BE2C (cell line): ENCODE data around the gene MXRA7.

Experiments
- DNase-seq: peaks from one replicate; pipeline ENCODE4 v3.0.0-alpha.2; 2020
- H3K27me3 ChIP-seq: fragments of 250-450 bp; sonication (Bioruptor Pico); 2 replicates; pipeline ENCODE4 v1.5.1; 2020; ENCODE audit warnings: mild to moderate bottlenecking
- H3K36me3 ChIP-seq: fragments of 250-450 bp; sonication (Bioruptor Pico); 2 replicates; pipeline ENCODE4 v1.5.1; 2020; ENCODE audit warnings: mild to moderate bottlenecking
- H3K4me1 ChIP-seq: fragments of 250-450 bp; sonication (Bioruptor Pico); 2 replicates; pipeline ENCODE4 v1.5.1; 2020
- H3K4me3 ChIP-seq: 2 replicates; pipeline ENCODE4 v1.5.1; 2011; ENCODE audit warnings: low read depth, low read length
- H3K9me3 ChIP-seq: fragments of 250-450 bp; sonication (Bioruptor Pico); 2 replicates; pipeline ENCODE4 v1.5.1; 2020
- TF ChIP-seq, protein P1 (sequence below): IDR thresholded peaks from 2 replicates; pipeline ENCODE4 v1.5.1; 2012; ENCODE audit warnings: mild to moderate bottlenecking, low read depth, low read length

MXRA7 gene

DNA sequence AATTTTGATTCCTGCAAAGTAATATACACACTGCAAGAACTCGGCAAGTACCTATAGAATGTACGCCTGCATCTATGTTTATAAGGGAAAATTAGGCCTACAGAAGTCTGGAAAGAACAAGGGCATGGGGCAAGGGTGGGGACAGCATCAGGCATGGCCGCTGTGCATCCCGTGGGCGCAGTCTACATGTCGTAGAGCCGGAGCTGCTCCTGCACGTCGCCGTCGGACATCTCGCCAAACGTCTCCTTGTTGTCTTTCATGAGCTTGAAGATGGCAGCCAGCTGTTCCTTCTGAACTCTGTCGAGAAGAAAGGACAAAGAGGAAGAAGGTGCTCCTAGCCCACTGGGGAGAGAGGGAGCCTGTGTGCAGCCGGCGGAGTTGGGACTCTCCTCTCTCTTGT, 33.4 kb downstream of the MXRA7 start:
- Histone ChIP-seq H3K27me3 (no peaks in the 10 kb centered on the region), H3K36me3 (peaks cover 21% of the 10 kb centered on the region), H3K9me3 (no peaks in the 10 kb centered on the region), H3K4me3 (no peak overlapping the region), H3K4me1 (peaks cover 18% of the 10 kb centered on the region)
- DNase-seq, result no peak
- TF ChIP-seq, protein P1, sequence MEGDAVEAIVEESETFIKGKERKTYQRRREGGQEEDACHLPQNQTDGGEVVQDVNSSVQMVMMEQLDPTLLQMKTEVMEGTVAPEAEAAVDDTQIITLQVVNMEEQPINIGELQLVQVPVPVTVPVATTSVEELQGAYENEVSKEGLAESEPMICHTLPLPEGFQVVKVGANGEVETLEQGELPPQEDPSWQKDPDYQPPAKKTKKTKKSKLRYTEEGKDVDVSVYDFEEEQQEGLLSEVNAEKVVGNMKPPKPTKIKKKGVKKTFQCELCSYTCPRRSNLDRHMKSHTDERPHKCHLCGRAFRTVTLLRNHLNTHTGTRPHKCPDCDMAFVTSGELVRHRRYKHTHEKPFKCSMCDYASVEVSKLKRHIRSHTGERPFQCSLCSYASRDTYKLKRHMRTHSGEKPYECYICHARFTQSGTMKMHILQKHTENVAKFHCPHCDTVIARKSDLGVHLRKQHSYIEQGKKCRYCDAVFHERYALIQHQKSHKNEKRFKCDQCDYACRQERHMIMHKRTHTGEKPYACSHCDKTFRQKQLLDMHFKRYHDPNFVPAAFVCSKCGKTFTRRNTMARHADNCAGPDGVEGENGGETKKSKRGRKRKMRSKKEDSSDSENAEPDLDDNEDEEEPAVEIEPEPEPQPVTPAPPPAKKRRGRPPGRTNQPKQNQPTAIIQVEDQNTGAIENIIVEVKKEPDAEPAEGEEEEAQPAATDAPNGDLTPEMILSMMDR, result no peak

DNA sequence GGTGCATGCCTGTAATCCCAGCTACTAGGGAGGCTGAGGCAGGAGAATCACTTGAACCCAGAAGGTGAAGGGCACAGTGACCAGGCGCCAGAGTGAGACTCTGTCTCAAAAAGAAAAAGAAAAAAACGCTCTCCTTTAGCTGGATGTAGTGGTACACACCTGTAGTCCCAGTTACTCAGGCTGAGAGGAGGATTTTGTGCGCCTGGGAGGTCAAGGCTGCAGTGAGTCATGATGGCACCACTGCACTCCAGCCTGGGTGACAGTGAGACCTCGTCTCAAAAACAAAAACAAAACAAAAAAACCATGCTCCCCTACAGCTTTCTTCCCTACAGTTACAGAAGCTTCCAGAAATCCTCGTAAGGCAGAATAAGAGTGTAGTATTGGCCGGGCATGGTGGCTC, 34.1 kb downstream of the MXRA7 start:
- H3K9me3 ChIP-seq, result no peaks in the 10 kb centered on the region
- no peak overlapping the region for H3K4me3 ChIP-seq
- TF ChIP-seq, protein P1, result no peak
- no peak for DNase-seq
- peaks cover 10% of the 10 kb centered on the region for H3K4me1 ChIP-seq
- no peaks in the 10 kb centered on the region for H3K27me3 ChIP-seq
- peaks cover 21% of the 10 kb centered on the region for H3K36me3 ChIP-seq

DNA sequence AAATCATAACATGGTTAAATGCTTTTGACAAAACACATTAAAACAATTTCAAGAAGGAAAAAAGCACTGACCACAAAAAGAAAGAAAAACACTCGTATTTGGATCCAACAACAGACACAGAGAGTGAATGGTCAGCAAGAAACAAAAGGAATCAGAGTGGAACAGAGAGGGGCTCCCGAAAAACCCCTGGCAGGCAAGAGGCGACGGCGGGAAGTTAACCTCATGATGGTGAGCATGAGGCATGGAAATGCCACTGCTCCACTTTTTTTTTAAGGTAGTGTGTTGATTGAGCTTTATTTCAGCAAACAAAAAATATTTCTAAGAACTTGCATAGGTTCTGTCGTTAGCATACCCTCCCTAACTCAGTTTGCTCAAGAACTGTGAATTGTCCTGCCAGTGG, 35.1 kb downstream of the MXRA7 start:
- Histone ChIP-seq H3K9me3 (no peaks in the 10 kb centered on the region), H3K36me3 (peaks cover 17% of the 10 kb centered on the region), H3K4me1 (peaks cover 4% of the 10 kb centered on the region), H3K4me3 (no peak overlapping the region), H3K27me3 (no peaks in the 10 kb centered on the region)
- TF ChIP-seq, protein P1, result no peak
- DNase-seq, result no peak

DNA sequence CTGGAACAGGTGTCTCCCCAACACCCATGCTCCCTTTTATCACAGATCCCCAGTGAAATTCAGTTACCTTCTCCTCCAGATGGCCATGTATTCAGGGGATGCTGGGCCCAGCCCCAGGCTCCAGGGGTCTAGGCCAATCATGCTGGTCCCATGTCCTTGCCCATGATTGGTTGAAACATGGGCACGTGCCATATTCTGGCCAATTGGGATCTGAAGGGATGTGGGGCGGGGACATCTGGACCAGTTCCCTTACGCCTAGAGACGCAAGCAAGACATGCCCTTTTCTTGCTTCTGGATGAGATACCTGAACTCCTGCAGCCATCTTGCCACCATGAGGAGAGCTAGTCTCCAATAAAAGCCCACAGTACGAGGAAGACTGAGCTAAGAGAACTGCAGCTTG, 36.2 kb downstream of the MXRA7 start:
- DNase-seq, result no peak
- Histone ChIP-seq H3K9me3 (no peaks in the 10 kb centered on the region), H3K36me3 (peaks cover 16% of the 10 kb centered on the region), H3K27me3 (no peaks in the 10 kb centered on the region), H3K4me3 (no peak overlapping the region), H3K4me1 (peaks cover 4% of the 10 kb centered on the region)
- TF ChIP-seq, protein P1, result no peak

DNA sequence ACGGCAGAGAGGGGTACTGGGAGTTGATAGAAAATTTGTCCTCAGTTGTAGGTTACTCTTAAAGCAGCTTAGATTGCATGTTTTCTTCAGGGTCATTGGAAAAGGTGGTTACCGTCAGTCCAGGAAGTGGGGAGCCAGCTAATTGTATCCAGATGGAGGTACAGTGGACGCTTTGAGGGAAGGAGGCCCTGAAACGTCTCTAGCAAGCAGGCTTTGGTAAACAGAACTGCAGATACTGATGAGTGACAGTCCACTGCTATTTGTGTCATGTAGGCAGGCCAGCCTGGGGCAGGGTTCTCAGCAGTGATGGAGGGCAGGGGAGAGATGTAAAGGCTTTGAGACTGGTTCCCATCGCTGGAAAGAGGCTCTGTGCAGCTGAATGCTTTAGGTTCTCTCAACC, 37.0 kb downstream of the MXRA7 start:
- Histone ChIP-seq H3K4me1 (peaks cover 4% of the 10 kb centered on the region), H3K4me3 (no peak overlapping the region), H3K27me3 (no peaks in the 10 kb centered on the region), H3K9me3 (no peaks in the 10 kb centered on the region), H3K36me3 (peaks cover 14% of the 10 kb centered on the region)
- DNase-seq, result no peak
- TF ChIP-seq, protein P1, result no peak

DNA sequence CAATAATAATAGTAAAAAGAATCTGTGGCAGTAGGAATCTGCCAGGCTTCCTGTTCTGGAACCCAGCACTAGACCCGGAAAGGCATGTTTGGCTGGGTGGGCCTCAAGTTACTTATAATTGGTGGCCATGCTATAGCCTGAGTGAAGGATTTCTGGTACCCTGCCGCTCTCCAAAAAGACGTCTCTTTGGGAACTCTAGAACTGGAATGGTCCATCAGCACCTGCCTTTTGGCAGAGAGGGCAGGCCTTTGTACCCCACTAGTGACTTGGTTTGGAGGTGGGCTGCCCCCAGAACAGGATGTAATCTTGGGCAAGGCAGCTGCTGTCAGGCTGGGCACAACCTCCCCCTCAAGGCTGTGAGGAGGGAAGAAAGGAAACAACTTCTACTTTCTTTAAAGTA, 37.9 kb downstream of the MXRA7 start:
- Histone ChIP-seq H3K27me3 (no peaks in the 10 kb centered on the region), H3K9me3 (no peaks in the 10 kb centered on the region), H3K36me3 (peaks cover 14% of the 10 kb centered on the region), H3K4me1 (peaks cover 4% of the 10 kb centered on the region), H3K4me3 (no peak overlapping the region)
- DNase-seq, result no peak
- TF ChIP-seq, protein P1, result no peak
